Stimulated activated CD8-positive, alpha-beta memory T cell treated with anti-CD3 and anti-CD28 coated beads, Interleukin-4, amount 100 ng/mL, for 48 hours (primary cell): ENCODE results near the gene MRAP.

Source experiments
- DNase-seq: peaks from one replicate; pipeline ENCODE4 v3.0.0-alpha.2; 2020

MRAP gene

GRCh38 chr21:32350211-32350980, 51.7 kb downstream of the MRAP start:
- no peak for DNase-seq

- no peak for DNase-seq
Observed at GRCh38 chr21:32350981-32351380, 52.3 kb downstream of the MRAP start.

GRCh38 chr21:32351428-32351827, 52.8 kb downstream of the MRAP start:
- DNase-seq: no peak

- DNase-seq: no peak
Observed at GRCh38 chr21:32352526-32352925, 53.9 kb downstream of the MRAP start.

- no peak for DNase-seq
Observed at GRCh38 chr21:32353002-32353711, 54.5 kb downstream of the MRAP start.

DNA sequence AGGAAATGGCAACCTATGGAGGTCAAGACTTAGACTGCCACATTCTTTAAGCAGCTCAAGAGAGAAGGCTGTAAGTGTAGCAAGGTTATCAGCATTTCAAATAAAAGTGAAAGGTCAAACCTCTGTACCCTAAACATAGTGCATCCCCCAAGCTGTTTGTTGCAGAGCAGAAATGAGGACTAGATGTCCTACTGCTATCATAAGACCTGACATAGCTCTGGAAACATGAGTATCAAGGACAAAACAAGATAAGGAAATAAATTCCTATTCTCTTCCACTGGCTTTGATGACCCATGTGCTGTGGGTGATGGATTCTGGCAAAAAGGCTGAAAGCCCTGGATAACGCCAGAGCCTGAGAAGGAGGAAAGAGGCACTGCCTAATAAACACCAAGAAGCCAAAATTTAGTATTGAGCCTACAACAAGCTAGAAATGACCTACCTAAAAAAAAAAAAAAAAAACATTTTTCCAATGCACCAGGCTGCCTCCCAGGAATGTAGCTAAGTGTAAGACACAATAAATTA, 58.3 kb downstream of the MRAP start:
- DNase-seq: no peak

DNA sequence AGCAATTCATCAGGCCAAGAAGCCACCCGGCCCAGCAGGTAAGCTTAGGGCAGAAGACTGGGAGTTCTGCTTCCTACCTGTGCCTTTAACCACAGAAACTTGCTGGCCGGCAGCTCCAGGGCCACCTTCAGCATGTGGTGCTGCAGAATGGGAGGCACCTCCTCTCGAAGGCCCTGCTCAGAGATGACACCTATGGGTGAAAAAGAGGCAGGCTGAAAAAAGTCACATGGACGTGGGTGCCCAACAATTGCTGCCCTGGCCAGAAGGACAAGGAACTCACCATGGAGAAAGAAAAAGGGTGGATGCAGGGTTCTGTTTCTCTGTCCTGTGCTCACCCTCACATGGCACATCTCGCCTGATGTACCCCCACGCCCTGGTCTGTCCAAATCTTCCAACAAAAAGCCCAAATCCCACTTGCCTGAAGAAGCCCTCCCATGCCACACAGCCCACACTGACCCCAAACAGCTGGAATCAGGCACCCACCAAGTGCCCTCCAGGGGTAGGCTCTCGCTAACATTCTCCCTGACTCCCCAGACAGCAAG, 61.1 kb downstream of the MRAP start:
- no peak for DNase-seq

DNA sequence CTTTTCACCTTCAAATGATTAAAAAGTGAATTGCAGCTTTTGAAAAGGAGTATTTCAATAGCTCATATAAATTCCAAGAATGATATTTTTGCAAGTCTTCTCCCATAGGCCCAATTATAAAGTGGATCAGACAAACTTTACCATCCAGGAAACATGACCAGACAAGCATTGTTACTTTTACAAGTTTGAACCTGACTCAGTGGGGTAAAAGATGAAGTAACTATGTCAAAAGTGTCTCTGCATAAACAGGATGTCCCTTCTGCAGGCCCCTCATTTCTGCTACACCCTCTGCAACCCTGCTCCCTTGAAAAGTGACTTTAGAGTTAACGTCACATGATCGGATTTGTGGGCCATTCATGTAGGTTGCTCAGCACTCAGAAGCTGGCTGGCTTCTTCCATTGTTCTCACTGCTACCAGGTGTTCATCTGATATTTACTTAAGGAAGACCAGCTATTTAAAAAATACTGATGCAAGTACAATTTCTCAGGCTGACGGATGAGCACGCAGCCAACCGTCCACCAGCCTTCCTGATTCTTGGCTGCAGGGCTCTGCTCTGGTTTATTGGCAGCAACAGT, 61.8 kb downstream of the MRAP start:
- DNase-seq: no peak
